Measurements from ENCODE around the gene PIEZO2. TPM values are rescaled to one million over a fixed set of nuclear protein-coding genes. Genes with fewer than 3 reads are reported as not detected.

The PIEZO2 gene
- total RNA-seq, 3 donors from 2014 or later (not counting 1 experiment from before 2014, with no cell fraction given), result not detected

- H3K9me3 ChIP-seq (ENCODE audit: control insufficient read depth, insufficient read depth, low read length), result peaks cover 6% of the 10 kb centered on the region
- peaks cover 0 to 3% of the 10 kb centered on the region in 2 donors for H3K27me3 Mint-ChIP-seq (ENCODE audit: low read depth in 2 of 2)
- no peaks in the 10 kb centered on the region for H3K4me1 Mint-ChIP-seq
- no peak overlapping the region for H3K4me3 ChIP-seq (ENCODE audit: low read length)
- WGBS (ENCODE audit: insufficient coverage), result 80% methylated on average over 5 of the region's 5 CpGs
- H3K36me3 Mint-ChIP-seq, result no peaks in the 10 kb centered on the region
- no peak for TF ChIP-seq CTCF (IDR thresholded peaks at IDR 0.05)
- H3K27ac Mint-ChIP-seq, result no peak overlapping the region
- H3K27ac ChIP-seq (ENCODE audit: low read length), result no peak overlapping the region
- H3K27me3 ChIP-seq (ENCODE audit: control insufficient read depth, insufficient read depth, low read length), result no peaks in the 10 kb centered on the region
- DNase-seq (no peak), ATAC-seq (no peak)
- H3K36me3 ChIP-seq (ENCODE audit: control insufficient read depth, insufficient read depth, low read length), result no peaks in the 10 kb centered on the region
- intact Hi-C loops (cut with micrococcal nuclease), result no loop called here
- H3K4me3 Mint-ChIP-seq, result no peak overlapping the region
- no peaks in the 10 kb centered on the region for H3K4me1 ChIP-seq (ENCODE audit: control insufficient read depth, insufficient read depth, low read length)
- peaks cover 6% of the 10 kb centered on the region in 2 donors for H3K9me3 Mint-ChIP-seq
Measured at GRCh38 chr18:10864722-10865121, 284.6 kb downstream of the PIEZO2 start.

- ATAC-seq, result no peak
- no peak for DNase-seq
- TF ChIP-seq CTCF (IDR thresholded peaks at IDR 0.05), result no peak
- H3K27ac ChIP-seq (ENCODE audit: low read length), result no peak overlapping the region
- Mint-ChIP-seq H3K36me3 (no peaks in the 10 kb centered on the region), H3K27me3 (ENCODE audit: low read depth in 2 of 2) (peaks cover 0 to 3% of the 10 kb centered on the region in 2 donors), H3K4me3 (no peak overlapping the region), H3K27ac (no peak overlapping the region), H3K9me3 (peaks cover 6% of the 10 kb centered on the region in 2 donors), H3K4me1 (no peaks in the 10 kb centered on the region)
- H3K36me3 ChIP-seq (ENCODE audit: control insufficient read depth, insufficient read depth, low read length), result no peaks in the 10 kb centered on the region
- no peaks in the 10 kb centered on the region for H3K27me3 ChIP-seq (ENCODE audit: control insufficient read depth, insufficient read depth, low read length)
- WGBS (ENCODE audit: insufficient coverage), result 100% methylated on average over 2 of the region's 2 CpGs
- no peaks in the 10 kb centered on the region for H3K4me1 ChIP-seq (ENCODE audit: control insufficient read depth, insufficient read depth, low read length)
- peaks cover 6% of the 10 kb centered on the region for H3K9me3 ChIP-seq (ENCODE audit: control insufficient read depth, insufficient read depth, low read length)
- no peak overlapping the region for H3K4me3 ChIP-seq (ENCODE audit: low read length)
- intact Hi-C loops (cut with micrococcal nuclease), result no loop called here
Measured at GRCh38 chr18:10863026-10863425, 286.3 kb downstream of the PIEZO2 start.

GRCh38 chr18:10860928-10861327 is 288.4 kb downstream of the PIEZO2 start:
- no peak overlapping the region for H3K4me3 Mint-ChIP-seq
- no peak for ATAC-seq

More at GRCh38 chr18:10860928-10861327, 288.4 kb downstream of the PIEZO2 start:
- H3K4me3 ChIP-seq (ENCODE audit: low read length), result no peak overlapping the region
- DNase-seq, result no peak
- peaks cover 6% of the 10 kb centered on the region for H3K9me3 ChIP-seq (ENCODE audit: control insufficient read depth, insufficient read depth, low read length)
- TF ChIP-seq CTCF (IDR thresholded peaks at IDR 0.05), result no peak
- Mint-ChIP-seq H3K27ac (no peak overlapping the region), H3K36me3 (no peaks in the 10 kb centered on the region), H3K9me3 (peaks cover 6% of the 10 kb centered on the region in 2 donors), H3K27me3 (ENCODE audit: low read depth in 2 of 2) (peaks cover 0 to 3% of the 10 kb centered on the region in 2 donors), H3K4me1 (no peaks in the 10 kb centered on the region)
- intact Hi-C loops (cut with micrococcal nuclease), result no loop called here
- no peaks in the 10 kb centered on the region for H3K36me3 ChIP-seq (ENCODE audit: control insufficient read depth, insufficient read depth, low read length)
- no peak overlapping the region for H3K27ac ChIP-seq (ENCODE audit: low read length)
- 90% methylated on average over 6 of the region's 6 CpGs for WGBS (ENCODE audit: insufficient coverage)
- H3K27me3 ChIP-seq (ENCODE audit: control insufficient read depth, insufficient read depth, low read length), result no peaks in the 10 kb centered on the region
- no peaks in the 10 kb centered on the region for H3K4me1 ChIP-seq (ENCODE audit: control insufficient read depth, insufficient read depth, low read length)
